ENCODE measurements around the gene FRMD7.
"Not testable (repeated sequence)": the region's sequence is repeated elsewhere in the genome, so short reads cannot be mapped to it uniquely, and the experiment has no call there.

Gene FRMD7

GRCh38 chrX:132115792-132116191, 12.0 kb downstream of the FRMD7 start:
- H3K36me3 ChIP-seq: no peaks in the 10 kb centered on the region
- intact Hi-C loops (cut with DNase I; ENCODE audit: low total_unique reads): no loop called here
- peaks cover 0 to 3% (median 0%) of the 10 kb centered on the region in 3 donors for H3K9me3 ChIP-seq
- TF ChIP-seq CTCF (IDR thresholded peaks at IDR 0.05): no peak
- DNase-seq: no peak
- H3K4me1 ChIP-seq: peaks cover 0 to 13% (median 2%) of the 10 kb centered on the region in 4 donors
- H3K4me3 ChIP-seq: no peak overlapping the region
- H3K27ac ChIP-seq: peak overlapping the region in 1 of 2 donors; percentile 12
- H3K27me3 ChIP-seq: no peaks in the 10 kb centered on the region

- Histone ChIP-seq H3K4me1 (peaks cover 0 to 3% (median under 1%) of the 10 kb centered on the region in 4 donors), H3K27me3 (no peaks in the 10 kb centered on the region), H3K27ac (no peak overlapping the region), H3K9me3 (no peaks in the 10 kb centered on the region), H3K36me3 (no peaks in the 10 kb centered on the region), H3K4me3 (no peak overlapping the region)
- intact Hi-C loops (cut with DNase I; ENCODE audit: low total_unique reads): no loop called here
- no peak for DNase-seq
- no peak for TF ChIP-seq CTCF (IDR thresholded peaks at IDR 0.05)
Observed at GRCh38 chrX:132114607-132115006, 13.2 kb downstream of the FRMD7 start.

GRCh38 chrX:132107291-132107690, 20.5 kb downstream of the FRMD7 start:
- Histone ChIP-seq H3K36me3 (no peaks in the 10 kb centered on the region), H3K9me3 (no peaks in the 10 kb centered on the region), H3K27me3 (no peaks in the 10 kb centered on the region), H3K27ac (peak overlapping the region in 1 of 2 donors; percentile 44), H3K4me1 (peaks cover 0 to 16% (median under 1%) of the 10 kb centered on the region in 4 donors), H3K4me3 (no peak overlapping the region)
- DNase-seq: no peak
- intact Hi-C loops (cut with DNase I; ENCODE audit: low total_unique reads): no loop called here
- no peak for TF ChIP-seq CTCF (IDR thresholded peaks at IDR 0.05)

- H3K4me1 ChIP-seq: peaks cover 0 to 22% (median 4%) of the 10 kb centered on the region in 4 donors
- intact Hi-C loops (cut with DNase I; ENCODE audit: low total_unique reads): no loop called here
- no peak for TF ChIP-seq CTCF (IDR thresholded peaks at IDR 0.05)
- no peaks in the 10 kb centered on the region for H3K9me3 ChIP-seq
- no peak for DNase-seq
- peak overlapping the region; percentile 68 to 70 for H3K27ac ChIP-seq
- H3K4me3 ChIP-seq: no peak overlapping the region
- no peaks in the 10 kb centered on the region for H3K36me3 ChIP-seq
- no peaks in the 10 kb centered on the region for H3K27me3 ChIP-seq
Observed at GRCh38 chrX:132101799-132102198, 26.0 kb downstream of the FRMD7 start.

- intact Hi-C loops (cut with DNase I; ENCODE audit: low total_unique reads): no loop called here
- Histone ChIP-seq H3K36me3 (no peaks in the 10 kb centered on the region), H3K27ac (peak overlapping the region; percentile 44 to 68), H3K27me3 (no peaks in the 10 kb centered on the region), H3K4me1 (peaks cover 0 to 22% (median 4%) of the 10 kb centered on the region in 4 donors), H3K9me3 (no peaks in the 10 kb centered on the region), H3K4me3 (no peak overlapping the region)
- no peak for TF ChIP-seq CTCF (IDR thresholded peaks at IDR 0.05)
- no peak for DNase-seq
Observed at GRCh38 chrX:132101206-132101605, 26.6 kb downstream of the FRMD7 start.

- not testable (repeated sequence) for H3K27me3 ChIP-seq, H3K36me3 ChIP-seq, H3K4me3 ChIP-seq, DNase-seq, H3K27ac ChIP-seq, H3K9me3 ChIP-seq
- intact Hi-C loops (cut with DNase I; ENCODE audit: low total_unique reads): loop anchor here (10.0 kb wide), 1 partner anchor 116 kb away; the partner anchor contains the start of gene RAP2C
- peaks cover 0 to 22% (median 4%) of the 10 kb centered on the region in 4 donors for H3K4me1 ChIP-seq
Observed at GRCh38 chrX:132098704-132099103, 29.1 kb downstream of the FRMD7 start.

Measured in tibial artery (tissue), 4 donors.